Heart right ventricle (tissue), 16 donors: ENCODE measurements around the gene GPR137B. TPM values are rescaled to one million over a fixed set of nuclear protein-coding genes. Genes with fewer than 3 reads are reported as not detected.

Source experiments
- ATAC-seq, 8 donors: fragments of 200-7000 bp; cut with Tn5 transposase; one replicate each; pipeline ENCODE4 v1.9.1; 2020; ENCODE audit warnings: mild to moderate bottlenecking in 8 of 8, moderate library complexity in 8 of 8, moderate number of reproducible peaks in 1 of 8
- DNase-seq, 2 donors: peaks; one replicate each; pipeline ENCODE4 v3.0.0-alpha.2; 2020
- H3K27ac ChIP-seq, 10 donors: fragments of 200-600 bp; sonication (generic) in 2 of 10; one replicate each; pipeline versions ENCODE4 v1.5.0 to v1.8.0; 2020 to 2022; ENCODE audit warnings: mild to moderate bottlenecking in 3 of 10
- H3K27me3 ChIP-seq, 7 donors: fragments of 200-600 bp; one replicate each; pipeline ENCODE4 v1.8.0; 2021 to 2022; ENCODE audit warnings: mild to moderate bottlenecking in 2 of 7
- H3K36me3 ChIP-seq, 9 donors: fragments of 200-600 bp; sonication (generic) in 1 of 9; one replicate each; pipeline versions ENCODE4 v1.5.0 to v1.8.0; 2020 to 2022; ENCODE audit warnings: mild to moderate bottlenecking in 2 of 9
- H3K4me1 ChIP-seq, 9 donors: fragments of 200-600 bp; sonication (generic) in 1 of 9; one replicate each; pipeline versions ENCODE4 v1.5.0 to v1.8.0; 2020 to 2022; ENCODE audit warnings: mild to moderate bottlenecking in 4 of 9
- H3K4me3 ChIP-seq, 10 donors: fragments of 200-600 bp; sonication (generic) in 2 of 10; one replicate each; pipeline versions ENCODE4 v1.5.0 to v1.8.0; 2020 to 2022; ENCODE audit warnings: mild to moderate bottlenecking in 7 of 10, moderate library complexity in 2 of 10
- H3K9me3 ChIP-seq, 11 donors: fragments of 200-600 bp in 10 of 11; sonication (generic) in 2 of 11; one replicate each; pipeline versions ENCODE4 v1.5.0 to v1.8.0; 2013 to 2022; ENCODE audit warnings: mild to moderate bottlenecking in 2 of 11, control low read depth in 1 of 11, moderate library complexity in 1 of 11
- WGBS, 2 donors: extraction: QIAGEN DNeasy Blood & Tissue Kit; methylation state at CpG; one replicate each; pipeline ENCODE4 v1.1.7; 2013; ENCODE audit warnings: inconsistent platforms in 1 of 2; 5-methylcytosine and 5-hydroxymethylcytosine counted together
- intact Hi-C, 10 donors: fragments of 100-400 bp; cut with DNase I; formaldehyde crosslinking; loops; one replicate each; pipeline versions ENCODE4 v1.11.1 to v1.14.2; 2022
- polyA plus RNA-seq, 2 donors: library from polyadenylated mRNA; stranded (reverse); fragments of 200-250 nt; gene quantifications; one replicate each; pipeline ENCODE4 v1.2.3, GENCODE V29; 2013
- total RNA-seq, 10 donors: library from RNA; stranded (reverse); fragmentation: NEBNext Ultra II Directional in 3 of 10; extraction: Animal tissue kit (Norgen Biotek cat#: 25700) in 3 of 10; gene quantifications; one replicate each; pipeline versions ENCODE4 v1.2.1 to v1.2.4, GENCODE V29; 2021 to 2023
- TF ChIP-seq, protein P1 (sequence below), 9 donors: fragments of 200-600 bp; sonication (generic) in 2 of 9; IDR thresholded peaks; one replicate each; pipeline versions ENCODE4 v1.5.0 to v1.8.0; 2021 to 2022; ENCODE audit warnings: antibody characterized with exemption in 9 of 9, mild to moderate bottlenecking in 5 of 9, moderate library complexity in 1 of 9
- donor health status: Arrhythmogenic right ventricular cardiomyopathy.
- donor health status: ischemic (EF 13 %, LVEDD 7.1; RV severe dilation, severe dysfunction).
- donor health status: healthy with polysubstance abuse.
- donor health status: DM: no; HTN: yes; CAD: no.
- donor health status: DM: no; HTN: no; CAD: no.
- donor health status: ischemic (EF 25% LVEDD 6.9; RV normal size, moderate dysfunction).
- donor health status: ischemic (EF 25% LVEDD 5.7; RV mildly dilated, moderate dysfunction).
- donor health status: healthy.
- donor health status: DM: yes; HTN: yes; CAD: no.
- donor health status: Ischemic cardiomyopathy.
- donor health status: ischemic (EF 35%, LVEDD 5.7; RV mildly dilated, moderate dysfunction).
- donor health status: nonischemic (EF 11% LVEDD 7.7; RV severe dilation, severe dysfunction).
- donor health status: DM: yes; HTN: yes; CAD: no.
- donor health status: PGD.
- donor health status: ischemic (EF 29% LVEDD 5.4; RV normal size, mild dysfunction).
- donor health status: nonischemic (EF 23%, LVEDD 6.1; RV moderate dilation, normal function).

Gene GPR137B
- total and polyA plus RNA-seq, 12 donors: 10.6 to 51.4 (median 32.7) TPM

DNA sequence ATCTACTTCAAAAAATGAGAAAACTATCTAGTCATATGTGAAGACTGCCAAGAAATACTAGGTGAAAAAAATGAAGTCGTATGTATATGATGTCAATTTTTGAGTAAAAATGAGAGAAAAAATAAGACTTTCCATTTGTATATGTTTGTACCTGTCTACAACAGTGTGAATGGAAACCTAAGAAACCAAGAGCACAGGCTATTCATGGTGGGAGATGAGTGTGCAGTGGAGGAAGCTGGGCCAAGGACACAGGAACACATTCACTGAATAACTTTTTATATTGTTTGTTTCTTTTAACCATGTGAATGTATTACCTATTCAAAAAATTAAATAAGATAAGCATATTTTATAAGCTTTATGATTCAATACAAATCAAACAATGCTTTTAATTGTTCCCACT, 72.4 kb downstream of the GPR137B start:
- H3K36me3 ChIP-seq: peaks cover 0 to 58% (median 0%) of the 10 kb centered on the region in 9 donors
- H3K27ac ChIP-seq: no peak overlapping the region
- no peaks in the 10 kb centered on the region for H3K27me3 ChIP-seq
- intact Hi-C loops: no loop called here
- TF ChIP-seq, protein P1, sequence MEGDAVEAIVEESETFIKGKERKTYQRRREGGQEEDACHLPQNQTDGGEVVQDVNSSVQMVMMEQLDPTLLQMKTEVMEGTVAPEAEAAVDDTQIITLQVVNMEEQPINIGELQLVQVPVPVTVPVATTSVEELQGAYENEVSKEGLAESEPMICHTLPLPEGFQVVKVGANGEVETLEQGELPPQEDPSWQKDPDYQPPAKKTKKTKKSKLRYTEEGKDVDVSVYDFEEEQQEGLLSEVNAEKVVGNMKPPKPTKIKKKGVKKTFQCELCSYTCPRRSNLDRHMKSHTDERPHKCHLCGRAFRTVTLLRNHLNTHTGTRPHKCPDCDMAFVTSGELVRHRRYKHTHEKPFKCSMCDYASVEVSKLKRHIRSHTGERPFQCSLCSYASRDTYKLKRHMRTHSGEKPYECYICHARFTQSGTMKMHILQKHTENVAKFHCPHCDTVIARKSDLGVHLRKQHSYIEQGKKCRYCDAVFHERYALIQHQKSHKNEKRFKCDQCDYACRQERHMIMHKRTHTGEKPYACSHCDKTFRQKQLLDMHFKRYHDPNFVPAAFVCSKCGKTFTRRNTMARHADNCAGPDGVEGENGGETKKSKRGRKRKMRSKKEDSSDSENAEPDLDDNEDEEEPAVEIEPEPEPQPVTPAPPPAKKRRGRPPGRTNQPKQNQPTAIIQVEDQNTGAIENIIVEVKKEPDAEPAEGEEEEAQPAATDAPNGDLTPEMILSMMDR (IDR thresholded peaks at IDR 0.05): no peak
- peaks cover 0 to 12% (median 2%) of the 10 kb centered on the region in 9 donors for H3K4me1 ChIP-seq
- ATAC-seq (no peak), DNase-seq (no peak)
- WGBS, 2 donors: 91 to 94% methylated on average over 1 of the region's 1 CpG
- no peak overlapping the region for H3K4me3 ChIP-seq
- no peaks in the 10 kb centered on the region for H3K9me3 ChIP-seq

DNA sequence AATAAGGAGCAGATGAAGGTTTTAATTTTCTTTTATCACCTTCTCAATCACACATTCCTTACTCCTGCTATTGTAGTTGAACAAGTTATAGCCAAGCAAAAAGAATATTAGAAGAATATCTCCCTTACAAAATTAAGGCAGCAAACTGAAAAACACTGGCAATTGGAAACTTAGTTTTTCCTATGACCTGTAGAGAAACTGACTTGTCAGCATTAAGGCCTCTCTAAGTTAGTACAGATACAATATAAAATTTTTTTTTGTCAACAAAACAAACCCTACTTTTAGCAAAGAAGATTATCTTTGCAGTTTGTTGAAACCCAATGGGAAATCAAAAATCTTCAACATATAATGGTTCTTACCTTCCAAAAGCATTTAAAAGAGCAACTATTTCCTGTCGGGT, 78.1 kb downstream of the GPR137B start:
- Histone ChIP-seq H3K4me1 (peaks cover 0 to 4% (median 0%) of the 10 kb centered on the region in 9 donors), H3K27me3 (no peaks in the 10 kb centered on the region), H3K27ac (no peak overlapping the region), H3K36me3 (peaks cover 0 to 82% (median 2%) of the 10 kb centered on the region in 9 donors), H3K9me3 (no peaks in the 10 kb centered on the region), H3K4me3 (no peak overlapping the region)
- WGBS, 2 donors: 93 to 99% methylated on average over 1 of the region's 1 CpG
- TF ChIP-seq, protein P1 (IDR thresholded peaks at IDR 0.05): no peak
- DNase-seq: no peak
- no peak for ATAC-seq
- intact Hi-C loops: no loop called here

DNA sequence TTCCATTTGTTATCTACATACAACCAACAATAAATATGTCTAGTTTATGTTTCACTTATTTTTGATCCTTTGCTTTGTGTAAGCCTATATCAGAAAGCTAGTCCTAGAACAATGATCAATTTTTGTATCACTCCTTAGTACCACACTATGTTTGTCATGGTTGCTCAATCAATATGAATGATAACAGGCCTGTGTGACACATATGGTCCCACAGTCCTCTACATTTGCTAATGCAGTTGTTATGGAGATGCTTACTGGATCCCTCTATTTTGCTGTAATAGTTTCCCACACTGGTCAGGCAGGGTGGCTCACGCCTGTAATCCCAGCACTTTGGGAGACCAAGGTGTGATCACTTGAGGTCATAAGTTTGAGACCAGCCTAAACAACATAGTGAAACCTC, 80.3 kb downstream of the GPR137B start:
- ATAC-seq: no peak

DNA sequence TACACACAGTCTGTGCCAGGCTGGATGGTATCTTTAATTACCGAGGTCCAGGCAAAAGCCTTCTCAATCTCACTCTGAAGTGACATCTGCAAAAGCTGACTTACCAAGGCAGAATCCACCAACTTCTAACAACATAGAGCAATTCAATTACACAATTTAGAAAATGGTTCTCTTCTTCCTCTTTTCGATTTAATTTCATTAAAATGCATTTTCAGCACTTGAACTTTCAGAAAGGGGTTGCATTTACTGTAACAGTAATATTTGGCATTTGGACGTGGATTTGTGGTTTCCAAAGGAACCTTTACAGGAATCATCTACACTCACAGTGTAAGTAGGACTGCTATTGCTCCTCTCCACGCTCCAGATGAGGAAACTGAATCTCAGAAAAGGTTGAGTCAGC, 86.1 kb downstream of the GPR137B start:
- ATAC-seq: peak in 1 of 8 donors; percentile 42
- no peak for DNase-seq
- TF ChIP-seq, protein P1 (IDR thresholded peaks at IDR 0.05): no peak
- no peak overlapping the region for H3K4me3 ChIP-seq
- H3K36me3 ChIP-seq: peaks cover 0 to 53% (median 8%) of the 10 kb centered on the region in 9 donors
- H3K4me1 ChIP-seq: peaks cover 0 to 1% (median 0%) of the 10 kb centered on the region in 9 donors
- peak overlapping the region in 1 of 10 donors; percentile 64 for H3K27ac ChIP-seq
- no peaks in the 10 kb centered on the region for H3K9me3 ChIP-seq
- intact Hi-C loops: no loop called here
- H3K27me3 ChIP-seq: no peaks in the 10 kb centered on the region
- WGBS, 2 donors: 86 to 94% methylated on average over 4 of the region's 4 CpGs

More for the DNA sequence above, 80.3 kb downstream of the GPR137B start:
- WGBS, 2 donors: 97 to 100% methylated on average over 1 of the region's 1 CpG
- Histone ChIP-seq H3K27me3 (no peaks in the 10 kb centered on the region), H3K36me3 (peaks cover 0 to 85% (median 8%) of the 10 kb centered on the region in 9 donors), H3K27ac (no peak overlapping the region), H3K4me1 (peaks cover 0 to 4% (median 0%) of the 10 kb centered on the region in 9 donors), H3K4me3 (no peak overlapping the region), H3K9me3 (no peaks in the 10 kb centered on the region)
- intact Hi-C loops: no loop called here
- no peak for DNase-seq
- TF ChIP-seq, protein P1 (IDR thresholded peaks at IDR 0.05): no peak
